NCI-H2196 (cell line): ENCODE results near the gene RIMBP2.

Experiments used
- DNase-seq: peaks from one replicate; lab custom pipeline; 2025; ENCODE audit not compliant: unreplicated experiment; lab: John Stamatoyannopoulos, UW

The RIMBP2 gene

DNA sequence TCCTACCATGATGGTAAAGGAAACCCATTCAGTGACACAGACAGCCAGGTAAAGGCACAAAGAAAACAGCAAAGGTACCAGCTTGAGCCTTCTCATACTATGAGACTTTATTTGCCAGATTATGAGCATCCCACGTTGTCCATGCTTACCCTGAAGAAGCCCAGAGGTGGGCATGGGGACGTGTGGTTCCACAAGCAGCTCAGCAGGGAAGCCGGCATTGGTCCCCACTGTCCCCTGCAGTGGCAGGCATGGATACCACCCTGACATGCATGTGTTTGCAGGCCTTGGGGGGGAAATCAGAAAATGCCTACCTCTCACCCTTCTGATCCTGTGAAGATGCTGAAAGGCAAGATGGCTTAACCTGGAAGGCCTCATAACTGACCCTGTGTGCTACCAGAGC lies 195.3 kb downstream of the RIMBP2 start:
- no peak for DNase-seq

DNA sequence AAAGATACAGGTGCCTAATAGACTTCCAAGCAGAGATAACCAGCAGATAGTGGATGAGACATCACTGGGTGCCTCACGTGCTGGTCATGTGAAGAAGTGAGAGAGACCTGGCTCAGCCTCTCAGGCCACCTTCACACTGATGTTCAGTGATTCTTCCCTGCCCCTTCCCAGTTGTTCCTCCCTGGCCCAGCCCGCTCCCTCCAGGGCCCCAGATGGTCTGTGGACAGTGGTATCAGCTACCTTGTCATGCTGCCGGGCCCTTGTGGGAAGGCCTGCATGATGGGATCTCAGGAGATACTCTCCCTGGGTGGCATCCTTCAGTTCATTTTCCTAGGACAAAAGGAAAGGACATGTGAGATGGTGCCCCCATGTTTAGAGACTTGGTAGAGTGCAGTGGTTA lies 198.5 kb downstream of the RIMBP2 start:
- no peak for DNase-seq

DNA sequence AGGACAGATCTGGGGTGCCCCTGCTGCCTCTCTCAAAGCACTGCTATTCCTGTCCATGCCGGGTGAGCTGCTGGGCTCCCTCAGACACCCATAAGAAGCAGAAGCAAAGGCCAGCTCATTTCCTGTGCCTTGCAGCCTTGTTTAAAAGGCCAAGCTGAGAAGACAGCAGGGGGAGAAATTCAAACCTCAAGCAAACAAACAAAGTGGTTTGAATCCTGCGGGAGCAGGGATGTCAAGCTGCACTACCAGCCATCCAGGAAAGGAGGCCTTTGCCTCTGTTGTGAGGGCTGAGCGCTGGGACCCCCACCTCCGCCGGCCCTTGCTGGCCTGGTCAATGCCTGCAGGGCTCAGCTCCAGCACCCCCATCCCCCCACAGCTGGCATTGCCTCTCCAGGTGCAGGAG lies 201.9 kb downstream of the RIMBP2 start:
- peak; percentile 64 for DNase-seq

DNA sequence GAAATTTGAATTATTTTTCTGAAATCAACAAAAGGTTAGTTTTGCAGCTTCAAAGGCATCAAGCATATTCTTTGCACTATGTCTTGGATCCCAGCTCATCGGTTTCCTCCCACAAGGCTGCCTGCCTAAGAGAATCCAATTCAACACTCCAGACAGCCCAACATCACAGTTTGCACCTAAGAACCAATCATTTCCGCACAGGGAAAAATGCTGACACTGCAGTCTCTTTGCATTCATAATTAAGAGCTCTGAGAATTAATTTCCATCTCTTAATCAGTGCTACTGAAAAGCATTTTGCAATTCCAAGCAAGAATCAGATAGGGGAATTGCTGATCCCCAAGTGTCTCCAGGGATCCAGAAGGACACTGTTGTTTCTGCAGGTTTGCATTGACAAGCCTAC lies 202.5 kb downstream of the RIMBP2 start:
- no peak for DNase-seq

DNA sequence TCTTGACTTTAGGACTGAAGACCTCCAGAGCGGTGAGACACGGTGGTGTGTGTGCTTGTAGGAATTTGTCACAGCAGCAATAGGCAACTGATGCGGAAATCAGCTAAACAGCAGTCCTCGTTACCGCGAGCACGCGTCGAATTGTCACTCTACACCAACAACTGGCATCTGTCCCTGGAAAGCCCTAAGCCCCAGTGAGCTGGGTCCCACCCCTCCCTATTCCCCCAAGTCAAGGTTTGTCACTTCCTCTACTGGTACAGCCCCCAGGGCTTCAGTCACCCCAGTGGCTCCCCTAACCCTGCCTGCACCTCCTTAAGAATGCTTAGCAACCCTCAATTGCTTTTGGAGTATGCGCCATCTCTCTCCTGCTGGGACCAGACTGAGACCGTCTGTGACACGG lies 204.8 kb downstream of the RIMBP2 start:
- DNase-seq: no peak

DNA sequence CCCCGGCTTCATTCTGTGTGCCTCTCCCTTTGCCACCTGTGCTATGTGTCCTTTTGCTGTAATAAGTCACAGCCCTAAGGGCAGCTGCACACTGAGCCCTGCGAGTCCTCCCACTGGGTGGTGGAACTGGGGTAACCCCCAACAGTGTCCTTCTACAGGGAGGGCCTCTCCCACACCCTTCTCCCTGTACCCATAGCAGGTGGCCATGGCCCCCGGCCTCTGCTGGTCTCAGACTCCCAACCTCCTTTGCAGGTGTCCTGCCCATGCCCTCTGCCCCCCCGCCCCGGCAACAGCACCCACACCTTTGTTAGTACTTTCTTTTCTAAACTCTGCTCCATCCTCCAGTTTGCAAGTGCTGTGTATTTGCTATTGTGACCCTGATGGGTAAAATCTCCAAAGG lies 206.6 kb downstream of the RIMBP2 start:
- no peak for DNase-seq

DNA sequence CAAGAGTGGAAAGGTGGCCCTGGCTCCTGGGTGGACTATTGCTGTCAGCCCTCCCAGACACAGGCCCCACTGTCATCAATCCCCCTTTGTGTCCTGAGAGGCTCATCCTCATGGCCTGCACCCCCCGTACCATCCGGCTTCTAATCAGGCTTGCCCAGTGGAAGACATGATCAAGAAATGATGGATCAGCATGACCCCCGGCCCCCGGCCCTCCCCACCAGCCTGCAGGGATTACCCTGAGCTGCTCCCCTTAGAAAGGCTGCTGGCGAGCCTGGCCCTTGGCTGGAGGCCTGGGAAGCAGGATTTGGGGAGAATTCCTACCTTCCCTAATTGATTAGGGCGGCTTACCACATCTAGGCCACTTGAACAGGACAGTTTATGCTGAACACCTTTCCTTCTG lies 207.3 kb downstream of the RIMBP2 start:
- DNase-seq: no peak

DNA sequence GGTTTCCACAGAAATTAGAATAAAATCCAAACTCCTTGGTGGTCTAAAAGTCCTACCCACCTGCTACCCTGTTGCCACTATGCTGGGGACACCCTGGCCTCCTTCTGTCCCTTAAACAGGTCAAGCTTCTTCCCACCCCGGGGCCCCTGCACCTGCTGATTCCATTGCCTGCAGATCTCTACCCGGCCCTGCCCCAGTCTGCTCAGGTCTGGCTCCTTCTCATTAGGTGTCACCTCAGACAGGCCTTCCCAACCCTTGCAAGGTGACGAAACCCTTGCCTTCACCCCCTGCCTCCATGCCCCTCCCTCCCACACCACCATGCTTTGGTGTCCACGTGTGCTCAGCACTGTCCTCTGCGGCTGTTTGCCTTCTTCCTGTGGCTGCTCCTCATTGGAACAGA lies 207.8 kb downstream of the RIMBP2 start:
- no peak for DNase-seq

DNA sequence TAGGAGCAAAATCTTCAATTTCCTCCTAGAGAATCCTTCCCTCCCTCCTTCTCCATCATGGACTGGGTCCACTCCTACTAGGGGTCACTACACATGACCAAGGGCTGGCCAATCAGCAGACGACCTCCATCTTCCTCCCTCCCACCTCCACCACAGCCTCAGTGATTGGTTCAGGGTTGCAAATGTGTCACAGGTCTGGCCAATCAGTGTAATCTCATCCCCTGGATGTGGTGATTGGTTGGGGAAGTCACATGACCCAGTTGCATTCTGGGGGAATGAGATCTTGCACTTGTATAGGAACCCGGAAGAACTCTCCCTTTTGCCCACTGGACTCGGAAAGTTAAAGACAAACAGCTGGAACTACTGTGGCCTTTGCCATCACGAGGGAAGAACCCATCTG lies 209.3 kb downstream of the RIMBP2 start:
- no peak for DNase-seq

DNA sequence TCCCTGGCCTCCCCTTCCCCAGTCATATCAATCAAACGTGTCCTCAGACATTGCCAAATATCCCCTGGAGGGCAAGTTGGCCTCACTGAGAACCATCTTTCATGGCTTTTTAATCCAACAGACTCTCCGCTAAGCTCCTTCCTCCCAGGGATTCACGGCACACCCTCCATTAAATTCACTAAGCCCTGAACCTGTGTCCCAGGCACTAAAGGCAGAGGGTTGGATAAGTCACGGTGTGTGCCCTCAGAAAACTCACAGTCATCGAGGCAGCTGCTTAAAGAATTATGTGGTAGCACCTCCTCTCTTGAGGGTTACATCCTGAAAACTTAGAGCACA lies 211.3 kb downstream of the RIMBP2 start:
- no peak for DNase-seq

DNA sequence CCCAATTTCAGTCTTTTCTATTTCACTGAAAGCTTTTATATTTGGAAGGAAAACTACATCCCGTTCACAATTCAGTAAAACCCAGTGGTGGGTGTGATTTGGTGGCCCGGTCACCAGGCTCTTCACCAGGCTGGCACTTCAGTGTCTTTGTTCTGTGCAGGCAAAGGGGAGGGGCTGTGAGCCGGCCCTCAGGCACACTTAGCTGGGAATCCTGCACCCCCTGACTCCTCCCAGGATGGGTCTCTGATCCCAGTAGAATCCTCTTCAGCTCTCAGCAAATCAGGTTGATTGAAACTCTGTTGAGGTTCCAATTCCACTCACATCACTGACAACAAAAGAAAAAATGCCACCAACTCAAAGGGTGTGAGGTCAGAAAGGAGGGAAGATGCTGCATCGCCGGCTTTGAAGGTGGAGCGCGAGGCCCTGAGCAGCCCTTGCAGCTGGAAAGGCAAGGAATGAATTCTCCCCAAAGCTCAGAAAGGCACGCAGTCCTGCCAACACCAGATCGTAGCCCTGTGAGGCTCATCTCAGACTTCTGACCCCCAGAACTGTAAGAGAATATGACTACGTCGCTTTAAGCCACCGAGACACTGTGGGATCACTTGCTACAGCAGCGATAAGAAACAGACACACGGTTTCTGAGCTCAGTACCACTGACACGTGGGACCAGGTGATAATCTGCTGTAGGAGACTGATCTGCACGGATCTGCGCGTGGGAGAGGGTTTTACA lies 211.8 kb downstream of the RIMBP2 start:
- no peak for DNase-seq

DNA sequence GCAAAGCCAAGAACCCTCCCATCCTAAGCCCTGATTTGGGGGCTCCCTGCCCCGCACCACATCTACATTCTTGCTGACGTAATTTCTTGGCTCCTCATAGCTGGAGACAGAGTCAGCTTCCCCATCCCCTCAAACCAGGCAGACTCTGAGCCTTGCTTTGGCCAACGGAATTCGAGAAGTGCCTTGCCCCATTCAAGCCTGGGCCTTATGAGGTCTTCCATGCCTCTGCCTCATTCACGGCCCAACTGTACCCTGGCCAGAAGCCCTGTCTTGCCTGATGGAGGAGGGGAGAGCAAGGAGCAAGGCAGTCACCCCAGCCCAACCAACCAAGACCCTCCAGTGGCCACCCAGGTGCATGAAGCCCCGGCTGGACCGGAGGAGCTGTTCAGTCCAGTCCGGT lies 214.3 kb downstream of the RIMBP2 start:
- no peak for DNase-seq

DNA sequence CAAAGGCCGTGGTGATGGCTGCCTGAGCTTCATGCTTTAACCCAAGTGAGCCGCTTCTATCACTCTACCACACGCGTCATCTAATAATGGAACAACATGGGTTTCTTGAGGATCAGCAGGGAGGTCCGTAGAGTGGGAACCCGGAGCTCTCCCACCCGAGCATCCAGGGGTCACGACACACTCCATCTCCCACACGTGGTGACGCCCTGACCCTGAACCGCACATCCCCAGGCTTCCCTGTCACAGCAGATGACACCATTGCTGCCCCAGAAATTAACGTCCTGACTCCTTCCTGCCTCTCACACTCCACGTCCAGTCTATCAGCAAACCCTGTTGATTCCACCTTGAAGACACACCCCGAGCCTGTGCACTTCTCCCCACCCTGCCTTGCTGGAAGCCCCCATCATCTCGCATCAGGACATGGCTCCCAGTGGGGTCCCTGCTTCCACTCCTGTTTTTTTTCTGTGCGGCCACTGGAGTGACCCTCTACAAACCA lies 215.2 kb downstream of the RIMBP2 start:
- DNase-seq: no peak

DNA sequence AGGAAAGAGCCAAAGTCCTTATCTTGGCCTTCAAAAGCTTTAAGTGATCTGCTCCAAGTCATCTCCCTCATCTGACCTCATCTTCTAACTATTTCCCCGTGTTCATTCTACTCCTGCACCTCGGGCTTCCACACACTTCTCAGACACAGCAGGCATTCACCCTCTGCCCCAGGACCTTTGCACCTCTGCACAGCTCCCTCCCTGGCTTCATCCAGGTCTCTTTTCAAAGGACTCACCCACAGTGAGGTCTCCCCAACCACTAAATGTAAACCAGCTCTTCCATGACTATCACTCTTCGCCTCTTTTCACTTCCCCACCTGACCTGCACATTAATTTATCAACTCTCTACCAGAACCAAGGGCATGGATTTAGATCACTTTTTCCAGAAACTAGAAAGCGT lies 216.6 kb downstream of the RIMBP2 start:
- DNase-seq: no peak

DNA sequence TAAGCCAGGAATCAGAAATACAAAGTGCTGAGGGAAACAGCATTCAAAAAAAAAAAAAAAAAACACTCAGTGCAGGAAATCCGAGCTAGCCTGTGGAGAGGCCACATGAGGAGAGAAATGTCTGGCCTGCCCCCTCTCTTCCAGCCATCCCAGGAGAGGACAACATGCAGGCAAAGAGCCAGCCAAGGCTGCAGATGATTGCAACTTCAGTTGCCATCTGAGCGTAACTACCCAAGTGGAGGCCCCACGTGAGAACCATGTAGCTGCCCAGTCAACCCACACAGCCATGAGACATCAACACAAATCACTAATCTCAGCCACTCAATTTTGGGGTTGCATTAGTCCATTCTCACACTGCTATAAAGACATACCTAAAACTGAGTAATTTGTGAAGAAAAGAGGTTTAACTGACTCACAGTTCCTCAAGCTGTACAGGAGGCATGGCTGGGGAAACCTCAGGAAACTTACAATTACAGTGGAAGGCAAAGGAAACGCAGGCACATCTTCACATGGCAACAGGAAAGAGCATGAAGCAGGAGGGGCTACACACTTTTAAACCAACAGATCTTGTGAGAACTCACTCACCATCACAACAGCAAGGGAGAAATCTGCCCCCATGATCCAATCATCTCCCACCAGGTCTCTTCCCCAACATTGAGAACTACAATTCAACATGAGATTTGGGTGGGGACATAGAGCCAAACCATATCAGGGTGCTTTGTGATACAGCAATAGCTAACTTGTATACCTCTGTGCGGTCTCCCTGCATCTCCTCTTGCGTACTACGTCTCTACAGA lies 217.3 kb downstream of the RIMBP2 start:
- no peak for DNase-seq

DNA sequence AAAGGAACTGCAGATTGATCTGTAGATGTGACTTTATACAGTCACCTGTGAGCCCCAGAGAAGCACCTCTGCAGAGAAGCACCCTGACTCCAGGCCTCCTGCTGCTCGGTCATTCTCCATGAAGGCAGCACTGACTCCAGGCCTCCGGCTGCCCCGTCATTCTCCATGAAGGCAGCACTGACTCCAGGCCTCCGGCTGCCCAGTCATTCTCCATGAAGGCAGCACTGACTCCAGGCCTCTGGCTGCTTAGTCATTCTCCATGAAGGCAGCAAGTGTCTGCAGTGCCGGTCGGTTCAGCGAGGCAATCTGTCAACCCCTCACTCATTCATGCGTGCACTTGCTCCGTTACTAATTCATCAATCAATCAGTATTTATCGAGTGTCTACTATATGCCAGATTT lies 218.1 kb downstream of the RIMBP2 start:
- DNase-seq: no peak

DNA sequence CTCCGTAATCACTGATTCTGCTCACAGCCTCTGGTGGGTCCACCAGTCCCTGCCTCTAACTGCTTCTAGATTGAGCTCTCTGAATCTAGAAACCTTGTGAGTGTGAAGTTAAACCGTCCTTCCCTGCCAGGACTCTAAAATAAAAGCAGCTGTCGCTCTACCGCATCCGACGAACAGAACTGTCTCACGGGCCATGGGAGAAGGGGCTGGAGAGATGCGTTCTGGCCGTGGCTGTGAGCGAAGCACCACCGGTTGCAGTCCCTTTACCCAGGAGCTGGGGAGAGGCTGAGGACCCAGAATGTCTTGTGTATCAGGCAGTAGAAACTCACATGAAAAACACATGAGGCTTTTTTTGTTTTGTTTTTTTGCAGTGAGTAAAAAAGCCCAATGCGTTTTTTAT lies 218.8 kb downstream of the RIMBP2 start:
- no peak for DNase-seq

DNA sequence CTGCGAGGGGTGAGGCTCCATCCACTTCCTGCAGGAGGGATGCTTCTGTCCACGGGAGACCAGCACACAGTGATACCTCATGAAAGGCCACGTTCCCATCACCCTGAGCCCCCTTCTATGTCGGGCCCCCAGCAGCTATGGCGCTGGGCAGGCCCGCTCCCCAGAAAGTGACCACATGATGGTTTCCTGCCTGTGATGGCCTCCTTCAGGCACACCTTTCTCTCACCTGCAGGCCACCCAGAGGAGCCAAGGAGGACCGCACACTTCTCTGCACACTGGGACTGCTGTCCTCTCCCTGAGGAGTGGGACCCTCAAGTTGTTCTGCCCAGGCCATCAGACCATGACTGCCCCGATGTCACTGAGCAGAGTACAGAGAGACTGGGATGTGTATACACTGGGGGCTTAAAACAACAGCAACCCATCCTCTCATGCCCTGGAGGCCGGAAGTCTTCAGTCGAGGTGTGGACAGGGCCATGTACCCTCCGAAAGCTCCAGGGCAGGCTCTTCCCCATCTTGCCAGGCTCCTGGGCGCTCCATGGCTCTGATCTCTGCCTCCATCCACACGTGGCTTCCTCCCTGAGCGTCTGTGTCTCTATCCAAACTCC lies 219.5 kb downstream of the RIMBP2 start:
- DNase-seq: no peak

DNA sequence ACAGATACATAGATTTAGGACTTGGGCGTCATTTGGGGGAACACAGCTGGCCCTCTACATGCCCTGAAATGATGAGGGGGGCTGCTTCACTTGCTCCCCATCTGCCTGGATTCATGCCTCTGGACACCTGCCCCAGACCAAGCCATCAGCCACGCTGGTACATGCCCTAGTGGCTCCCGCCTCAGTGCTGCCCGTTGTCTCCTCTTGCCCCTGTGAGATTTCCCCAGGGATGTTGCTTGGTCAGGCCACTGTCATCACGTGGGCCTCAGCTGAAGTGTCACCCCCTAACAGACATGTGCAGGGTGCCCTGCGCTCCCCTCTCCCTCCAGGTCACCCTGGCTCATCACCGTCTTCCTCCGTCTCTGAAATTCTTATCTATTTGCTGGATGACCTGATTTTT lies 220.9 kb downstream of the RIMBP2 start:
- no peak for DNase-seq

DNA sequence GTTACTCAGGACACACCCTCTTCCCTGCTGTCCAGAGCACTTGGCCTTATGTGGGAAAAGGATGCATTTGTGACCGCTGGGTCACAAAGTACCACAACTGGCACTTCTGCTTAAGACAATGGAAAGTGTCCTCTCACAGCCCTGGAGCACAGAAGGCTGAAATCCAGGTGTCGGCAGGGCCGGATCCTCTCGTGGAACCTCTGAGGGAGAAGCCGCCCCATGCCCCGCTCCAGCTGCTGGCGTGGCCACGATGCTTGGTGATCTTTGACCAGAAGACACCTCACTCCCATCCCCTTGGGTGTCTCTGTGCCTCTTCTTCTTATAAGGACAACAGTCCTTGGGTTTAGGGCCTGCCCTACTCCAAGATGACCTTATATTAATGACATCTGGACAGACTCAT lies 221.4 kb downstream of the RIMBP2 start:
- DNase-seq: no peak

DNA sequence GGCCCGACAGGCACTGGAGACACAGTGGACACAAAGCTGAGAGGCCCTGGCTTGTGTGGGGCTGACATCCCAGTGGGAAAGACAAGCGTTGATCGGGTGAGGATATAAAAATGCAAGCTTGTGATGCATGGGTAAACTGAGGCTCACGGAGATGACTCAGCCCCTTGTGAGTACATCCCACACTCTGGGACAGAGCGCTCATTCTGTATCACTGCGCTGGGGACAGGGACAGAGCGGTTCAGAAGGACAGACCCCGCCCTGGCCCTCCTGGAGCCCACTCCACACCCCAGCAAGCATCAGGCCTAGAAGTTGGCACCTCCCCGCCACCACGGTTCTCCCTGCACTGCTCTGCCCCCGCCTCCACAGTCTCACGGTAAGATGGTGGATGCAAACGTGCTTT lies 222.1 kb downstream of the RIMBP2 start:
- no peak for DNase-seq
